GM21360 (cell line): Measurements from ENCODE around the gene GALNT2.

Source experiments
- ATAC-seq: cut with Tn5 transposase; IDR thresholded peaks from one replicate; pipeline ENCODE4 v1.9.1; 2021; ENCODE audit warnings: mild to moderate bottlenecking, moderate library complexity; ENCODE audit not compliant: unreplicated experiment

Gene GALNT2

GRCh38 chr1:230174471-230175162 lies 107.6 kb downstream of the GALNT2 start:
- no peak for ATAC-seq

- no peak for ATAC-seq
These were observed 108.2 kb downstream of the GALNT2 start for GRCh38 chr1:230175163-230175747.

DNA sequence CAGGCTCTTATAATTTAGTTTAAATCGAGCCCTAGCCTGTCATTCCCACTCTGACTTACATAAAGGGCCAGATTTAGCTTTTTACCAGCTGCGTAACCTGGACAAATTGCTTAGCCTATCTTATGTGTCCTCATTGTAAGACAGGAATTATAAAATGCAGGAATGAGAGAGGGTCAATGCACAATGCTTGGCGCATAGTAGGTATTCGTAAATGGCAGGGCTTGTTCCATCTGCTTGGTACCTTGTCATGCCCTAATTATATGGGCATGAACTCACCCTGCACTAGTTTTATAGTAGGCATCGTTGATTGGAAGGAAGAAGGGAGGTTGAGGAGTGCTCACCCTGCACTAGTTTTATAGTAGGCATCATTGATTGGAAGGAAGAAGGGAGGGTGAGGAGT lies 108.8 kb downstream of the GALNT2 start:
- ATAC-seq, result no peak

- no peak for ATAC-seq
These were observed 109.3 kb downstream of the GALNT2 start for GRCh38 chr1:230176326-230176725.

DNA sequence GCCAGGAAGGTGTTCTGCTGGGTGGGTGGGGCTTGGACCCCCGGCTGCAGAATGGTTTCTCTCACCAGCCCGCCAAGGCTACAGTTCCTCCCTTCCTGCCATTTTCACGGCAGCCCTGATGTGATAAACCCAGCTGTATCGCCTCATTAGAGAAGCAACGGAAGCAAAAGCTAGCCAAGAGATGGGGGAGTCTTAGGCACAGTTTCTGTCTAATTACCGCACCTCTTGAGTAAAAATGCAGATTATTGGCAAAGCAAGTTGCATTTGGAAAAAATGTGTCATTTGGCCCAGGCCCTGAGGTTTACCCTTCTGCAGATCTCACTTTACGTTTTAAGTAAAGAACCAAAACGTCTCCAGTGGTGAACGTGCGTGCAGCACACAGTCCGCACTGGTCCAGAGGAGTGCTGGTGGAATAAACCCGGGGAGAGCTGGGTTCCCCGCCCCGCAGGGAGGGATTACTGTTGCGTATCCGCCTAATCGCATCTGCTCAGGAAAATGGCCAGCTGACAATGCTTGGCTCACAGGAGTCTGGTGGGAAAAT lies 109.9 kb downstream of the GALNT2 start:
- ATAC-seq, result no peak

DNA sequence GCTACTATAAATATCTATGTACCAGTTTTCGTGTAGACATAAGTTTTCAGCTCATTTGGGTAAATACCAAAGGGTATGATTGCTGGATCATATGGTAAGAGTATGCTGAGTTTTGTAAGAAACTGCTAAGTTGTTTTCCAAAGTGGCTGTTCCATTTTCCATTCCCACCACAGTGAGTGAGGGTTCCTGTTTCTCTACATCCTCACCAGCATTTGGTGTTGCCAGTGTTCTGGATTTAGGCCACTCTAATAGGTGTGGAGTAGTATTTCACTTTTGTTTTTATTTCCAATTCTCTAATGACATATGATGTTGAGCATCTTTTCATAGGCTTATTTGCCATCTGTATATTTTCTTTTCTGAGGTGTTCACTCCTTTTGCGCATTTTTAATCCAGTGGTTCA lies 112.2 kb downstream of the GALNT2 start:
- no peak for ATAC-seq

- ATAC-seq, result no peak
These were observed 118.3 kb downstream of the GALNT2 start for GRCh38 chr1:230185076-230186001.

DNA sequence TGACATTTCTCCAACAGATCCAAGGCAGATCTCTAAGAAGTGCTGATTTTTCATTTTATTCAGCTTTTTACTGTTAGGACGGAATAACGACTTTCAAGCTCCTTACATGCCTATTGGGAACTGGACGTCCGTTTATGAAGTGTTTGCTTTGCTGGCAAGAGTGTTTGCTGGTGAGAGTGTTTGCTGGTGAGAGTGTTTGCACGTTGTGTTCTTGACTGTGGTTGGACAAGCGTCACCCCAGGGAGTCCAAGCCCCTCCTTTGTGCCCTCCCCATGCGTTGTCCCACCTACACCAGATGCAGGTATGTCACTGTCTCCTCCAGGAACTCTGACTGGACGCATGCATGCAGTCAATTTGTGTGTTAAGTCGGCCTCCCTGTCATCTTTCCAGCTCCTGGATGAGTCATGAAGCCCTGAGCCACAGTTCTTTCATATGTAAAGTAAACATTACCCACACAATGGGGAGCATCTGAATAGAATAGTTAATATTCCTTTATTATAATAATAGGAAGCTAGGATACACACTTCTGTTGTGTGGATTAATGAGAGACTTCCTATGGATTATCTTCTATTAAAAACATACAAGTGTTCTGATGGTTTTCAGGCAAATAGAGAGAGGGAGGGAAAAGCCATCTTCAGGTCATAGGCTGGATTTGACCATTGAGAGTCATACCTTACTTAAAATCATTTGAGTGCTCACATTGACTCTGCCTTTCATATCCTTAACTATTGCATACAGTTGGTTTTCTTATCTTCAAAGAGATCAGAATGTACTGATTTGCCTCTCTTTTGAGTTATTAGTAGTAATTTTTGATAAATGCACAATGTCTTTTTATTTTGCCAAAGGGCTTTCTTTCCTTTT lies 119.2 kb downstream of the GALNT2 start:
- ATAC-seq, result no peak

DNA sequence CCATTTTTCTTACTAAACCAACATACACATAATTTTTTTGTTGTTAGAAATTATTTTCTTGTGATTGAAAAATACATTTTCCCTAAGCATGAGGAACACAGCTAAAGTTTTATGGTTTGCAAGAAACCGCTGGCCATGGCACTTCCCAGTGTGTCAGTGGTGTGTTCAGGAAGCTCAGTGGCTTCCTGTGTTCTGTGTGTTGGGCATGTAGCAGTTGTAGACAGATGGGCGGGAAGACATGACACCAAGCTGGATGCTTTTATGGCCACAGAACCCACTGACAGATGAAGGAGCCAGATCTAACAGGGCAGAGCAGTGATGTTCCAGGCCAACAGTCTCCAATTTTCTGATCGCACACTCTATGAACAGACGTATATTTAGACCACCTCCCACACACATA lies 119.8 kb downstream of the GALNT2 start:
- no peak for ATAC-seq

DNA sequence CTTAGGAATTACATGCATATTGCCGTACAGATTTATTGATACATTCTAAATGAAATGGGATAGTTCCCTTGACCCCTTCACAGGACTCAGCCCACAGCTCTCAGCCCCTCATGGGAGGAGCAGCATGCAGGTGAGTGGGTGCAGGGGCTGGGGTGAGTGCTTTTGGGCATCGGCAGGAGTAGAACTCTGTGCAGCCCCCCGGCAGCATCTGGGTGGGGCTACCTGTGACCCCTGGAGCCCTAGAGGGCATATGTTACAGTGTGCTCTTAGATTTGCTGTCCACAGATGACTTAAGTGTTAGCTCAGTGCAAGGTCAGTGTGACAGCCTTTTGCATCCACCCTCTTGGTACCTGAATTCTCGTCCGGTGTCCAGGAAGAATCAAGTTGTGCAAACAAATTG lies 120.3 kb downstream of the GALNT2 start:
- no peak for ATAC-seq

- ATAC-seq, result no peak
These were observed 121.8 kb downstream of the GALNT2 start for GRCh38 chr1:230188826-230189225.

- ATAC-seq, result no peak
These were observed 122.3 kb downstream of the GALNT2 start for GRCh38 chr1:230189341-230189740.

- ATAC-seq, result no peak
These were observed 122.8 kb downstream of the GALNT2 start for GRCh38 chr1:230189824-230190223.

GRCh38 chr1:230191079-230191804 lies 124.2 kb downstream of the GALNT2 start:
- ATAC-seq, result no peak

- ATAC-seq, result no peak
These were observed 124.8 kb downstream of the GALNT2 start for GRCh38 chr1:230191855-230192254.

- no peak for ATAC-seq
These were observed 127.5 kb downstream of the GALNT2 start for GRCh38 chr1:230194525-230194924.

DNA sequence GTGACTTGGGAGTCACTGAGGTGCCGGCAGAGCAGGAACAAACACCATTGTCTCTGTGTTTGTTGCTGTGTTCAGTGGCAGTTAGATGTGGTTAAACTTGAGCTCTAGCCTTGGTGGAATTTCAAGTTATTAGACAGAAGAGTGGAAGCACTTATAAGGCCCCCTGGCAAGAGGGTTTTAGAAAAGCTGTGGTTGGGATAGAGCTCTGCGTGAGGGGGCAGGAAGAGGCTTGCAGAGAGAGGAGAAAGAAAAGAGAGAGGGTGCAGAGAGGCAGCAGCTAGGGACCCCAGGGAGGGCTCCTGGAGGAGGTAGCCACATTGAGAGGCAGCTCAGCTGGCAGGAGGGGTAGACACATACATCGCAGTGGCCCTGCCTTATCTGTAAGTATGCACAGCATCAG lies 128.2 kb downstream of the GALNT2 start:
- ATAC-seq, result no peak

GRCh38 chr1:230196077-230196476 lies 129.0 kb downstream of the GALNT2 start:
- no peak for ATAC-seq

DNA sequence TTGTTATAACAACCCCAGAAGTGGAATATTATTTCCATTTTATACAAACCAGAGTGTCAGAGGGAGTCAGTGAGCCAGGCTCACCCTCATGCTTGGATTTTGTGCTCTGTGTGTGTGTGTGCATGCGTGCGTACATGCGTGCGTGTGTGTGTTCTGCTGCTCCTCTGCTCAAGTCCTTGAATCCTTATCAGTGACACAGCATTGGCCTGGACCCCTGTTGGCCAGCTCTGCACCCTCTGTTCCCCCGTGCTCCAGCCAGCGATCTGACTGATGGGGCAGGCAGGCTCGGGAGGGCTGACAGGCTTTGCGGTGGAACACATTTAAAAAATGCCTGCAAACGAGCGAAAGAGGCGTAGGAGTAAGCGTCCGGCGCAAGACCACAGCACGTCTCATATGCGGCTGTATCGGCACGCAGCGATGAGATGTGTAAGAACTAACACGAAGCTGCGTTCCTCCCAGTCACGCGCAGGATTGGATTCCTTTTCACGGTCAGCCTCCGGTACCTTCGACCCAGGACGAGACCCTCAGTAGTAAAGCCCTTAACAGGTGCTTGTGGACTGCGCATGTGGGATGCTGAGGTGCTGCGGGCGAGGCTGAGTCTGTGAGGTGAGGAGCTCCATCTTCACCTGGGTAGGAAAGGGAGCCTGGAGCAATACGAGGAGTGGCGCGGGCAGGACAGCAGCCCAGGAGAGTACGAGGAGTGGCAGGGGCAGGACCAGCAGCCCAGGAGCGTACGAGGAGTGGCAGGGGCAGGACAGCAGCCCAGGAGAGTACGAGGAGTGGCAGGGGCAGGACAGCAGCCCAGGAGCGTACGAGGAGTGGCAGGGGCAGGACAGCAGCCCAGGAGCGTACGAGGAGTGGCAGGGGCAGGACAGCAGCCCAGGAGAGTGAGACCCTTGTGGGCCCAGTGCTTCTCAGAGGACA lies 130.9 kb downstream of the GALNT2 start:
- ATAC-seq, result no peak
